ENCODE results near the gene GLI2.
A peak's percentile ranks its signal among the peaks of the same experiment; 100 is the strongest.

GLI2 gene

DNA sequence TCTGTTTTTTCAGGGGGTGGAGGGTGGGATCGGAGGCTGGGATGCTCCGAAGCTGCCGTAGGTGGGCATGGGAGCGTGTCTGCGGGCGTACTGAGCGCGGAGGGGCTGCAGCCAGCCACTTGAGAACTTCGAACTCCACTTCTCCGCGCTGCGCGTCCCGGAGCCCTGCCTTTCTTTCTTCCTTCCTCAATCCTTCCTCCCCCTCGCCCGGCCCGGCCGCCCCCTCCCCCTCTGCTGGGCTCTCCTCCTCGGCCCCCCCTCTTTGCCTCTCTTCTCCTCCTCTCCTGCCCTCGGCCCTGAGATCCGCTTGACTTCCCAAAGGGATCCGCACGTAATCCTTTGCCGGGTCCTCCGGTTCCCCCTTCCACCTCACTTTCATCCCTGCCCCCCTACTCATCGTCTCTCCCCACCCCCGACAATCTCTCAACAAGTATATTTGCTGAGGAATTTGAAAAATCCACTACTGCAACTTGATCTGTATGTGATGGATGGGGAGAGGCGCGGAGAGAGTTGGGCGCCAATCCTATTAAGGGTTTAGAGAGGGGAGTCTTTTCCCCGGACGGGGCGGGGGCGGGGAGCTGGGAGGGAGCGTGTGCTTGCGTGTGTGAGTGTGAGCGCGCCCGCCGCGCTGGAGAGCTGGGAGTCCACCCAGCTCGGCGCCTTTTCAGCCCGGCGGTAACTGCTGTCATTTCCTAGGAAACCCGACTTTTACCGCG is 1.1 kb downstream of the GLI2 start:
- Histone ChIP-seq H3K27me3 (peaks cover 94% of the 10 kb centered on the region), H3K4me3 (peak overlapping the region; percentile 66), H3K4me1 (peaks cover 16% of the 10 kb centered on the region), H3K36me3 (no peaks in the 10 kb centered on the region), H3K4me2 (peak overlapping the region; percentile 95), H3K9ac (no peak overlapping the region), H3K9me3 (no peaks in the 10 kb centered on the region), H4K20me1 (peaks cover 58% of the 10 kb centered on the region), H3K27ac (no peak overlapping the region)
- TF ChIP-seq Cebpa-rat (IDR thresholded peaks at IDR 0.05), result no peak

DNA sequence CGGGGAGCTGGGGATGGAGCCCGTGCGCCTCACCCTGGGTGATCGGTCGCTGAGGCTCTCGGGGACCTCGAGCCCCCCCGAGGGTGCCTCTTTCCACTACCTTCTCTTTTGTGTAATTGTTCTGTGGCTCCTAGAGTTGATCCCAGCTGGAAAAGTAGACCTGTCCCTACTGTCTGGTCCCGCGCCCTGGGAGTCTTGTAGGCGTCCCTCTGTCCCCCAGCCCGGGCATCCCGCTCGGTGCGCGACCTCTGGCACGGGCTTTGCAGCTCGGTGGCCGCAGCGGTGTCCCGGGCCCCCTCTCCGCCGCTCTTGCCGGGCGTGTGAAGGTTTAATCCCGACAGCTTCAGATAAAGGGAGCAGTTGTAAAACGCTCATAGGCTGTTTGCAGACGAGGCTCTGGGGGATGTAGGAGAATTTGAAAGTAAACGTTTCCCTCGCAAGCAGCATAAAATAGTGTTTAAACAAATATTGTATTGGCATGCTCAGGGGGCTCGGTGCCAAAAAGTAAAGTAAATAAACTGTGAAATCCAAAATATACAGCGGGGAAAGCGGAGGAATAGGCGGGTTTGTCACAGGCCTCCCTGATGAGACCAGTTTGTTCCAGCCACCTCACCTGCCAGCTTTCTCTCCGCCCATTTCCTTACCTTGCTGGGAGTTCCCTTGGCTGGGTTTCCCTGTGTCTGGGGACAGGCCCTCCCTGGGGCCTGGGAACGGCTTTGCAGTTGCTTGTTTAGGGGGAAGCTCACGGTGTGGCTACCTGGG is 1.9 kb downstream of the GLI2 start:
- TF ChIP-seq Cebpa-rat (IDR thresholded peaks at IDR 0.05), result no peak
- Histone ChIP-seq H3K4me3 (peak overlapping the region; percentile 66; the same call in 1 of the 2 replicates), H3K9me3 (no peaks in the 10 kb centered on the region), H3K27me3 (peaks cover 99% of the 10 kb centered on the region), H3K4me1 (peaks cover 16% of the 10 kb centered on the region), H4K20me1 (peaks cover 58% of the 10 kb centered on the region), H3K36me3 (no peaks in the 10 kb centered on the region), H3K27ac (no peak overlapping the region), H3K4me2 (peak overlapping the region; percentile 95), H3K9ac (no peak overlapping the region)

GRCh38 chr2:120738117-120738516 is 2.4 kb downstream of the GLI2 start:
- TF ChIP-seq Cebpa-rat (IDR thresholded peaks at IDR 0.05), result no peak
- Histone ChIP-seq H3K36me3 (no peaks in the 10 kb centered on the region), H4K20me1 (peaks cover 58% of the 10 kb centered on the region), H3K9me3 (no peaks in the 10 kb centered on the region), H3K27me3 (peaks cover 93% of the 10 kb centered on the region), H3K4me1 (peaks cover 16% of the 10 kb centered on the region), H3K4me2 (no peak overlapping the region), H3K4me3 (no peak overlapping the region), H3K9ac (no peak overlapping the region), H3K27ac (no peak overlapping the region)

GRCh38 chr2:120738786-120739437 is 3.2 kb downstream of the GLI2 start:
- H3K4me2 ChIP-seq, result no peak overlapping the region
- no peak overlapping the region for H3K9ac ChIP-seq
- peaks cover 85% of the 10 kb centered on the region for H3K27me3 ChIP-seq
- H3K36me3 ChIP-seq, result no peaks in the 10 kb centered on the region
- H4K20me1 ChIP-seq, result peaks cover 58% of the 10 kb centered on the region
- no peak overlapping the region for H3K27ac ChIP-seq
- H3K4me1 ChIP-seq, result peaks cover 16% of the 10 kb centered on the region
- TF ChIP-seq Cebpa-rat (IDR thresholded peaks at IDR 0.05), result no peak
- H3K4me3 ChIP-seq, result no peak overlapping the region
- H3K9me3 ChIP-seq, result no peaks in the 10 kb centered on the region

GRCh38 chr2:120739438-120740090 is 3.9 kb downstream of the GLI2 start:
- Histone ChIP-seq H3K4me2 (no peak overlapping the region), H3K27me3 (peaks cover 78% of the 10 kb centered on the region), H3K36me3 (no peaks in the 10 kb centered on the region), H3K4me3 (no peak overlapping the region), H4K20me1 (peaks cover 56% of the 10 kb centered on the region), H3K9ac (no peak overlapping the region), H3K4me1 (peaks cover 16% of the 10 kb centered on the region), H3K9me3 (no peaks in the 10 kb centered on the region), H3K27ac (no peak overlapping the region)
- TF ChIP-seq Cebpa-rat (IDR thresholded peaks at IDR 0.05), result no peak

DNA sequence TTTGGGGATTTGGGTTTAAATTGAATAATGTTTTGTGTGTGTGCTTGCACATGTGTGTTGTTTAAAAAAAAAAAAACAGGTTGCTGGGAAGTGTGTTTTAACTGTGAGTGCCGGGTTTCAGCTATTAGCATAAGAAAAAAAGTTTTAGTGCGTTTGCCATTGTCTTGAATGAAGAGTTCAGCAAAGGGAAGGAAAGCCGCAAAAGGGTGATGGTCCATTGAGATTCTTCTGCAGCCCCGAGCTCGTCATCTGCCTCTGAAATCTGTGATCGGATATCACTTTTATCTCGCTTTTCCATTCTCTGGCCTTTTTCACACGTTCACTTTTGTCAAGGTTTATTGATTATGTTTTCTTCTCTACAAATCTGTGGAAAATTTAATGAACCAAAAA is 4.7 kb downstream of the GLI2 start:
- H3K27me3 ChIP-seq, result peaks cover 70% of the 10 kb centered on the region
- TF ChIP-seq Cebpa-rat (IDR thresholded peaks at IDR 0.05), result no peak
- H3K9me3 ChIP-seq, result no peaks in the 10 kb centered on the region
- peaks cover 16% of the 10 kb centered on the region for H3K4me1 ChIP-seq
- no peaks in the 10 kb centered on the region for H3K36me3 ChIP-seq
- no peak overlapping the region for H3K4me3 ChIP-seq
- H4K20me1 ChIP-seq, result peaks cover 48% of the 10 kb centered on the region
- H3K4me2 ChIP-seq, result no peak overlapping the region
- no peak overlapping the region for H3K27ac ChIP-seq
- no peak overlapping the region for H3K9ac ChIP-seq

- H3K9me3 ChIP-seq, result no peaks in the 10 kb centered on the region
- H3K4me3 ChIP-seq, result no peak overlapping the region
Observed at GRCh38 chr2:120740765-120741524, 5.3 kb downstream of the GLI2 start.

DNA sequence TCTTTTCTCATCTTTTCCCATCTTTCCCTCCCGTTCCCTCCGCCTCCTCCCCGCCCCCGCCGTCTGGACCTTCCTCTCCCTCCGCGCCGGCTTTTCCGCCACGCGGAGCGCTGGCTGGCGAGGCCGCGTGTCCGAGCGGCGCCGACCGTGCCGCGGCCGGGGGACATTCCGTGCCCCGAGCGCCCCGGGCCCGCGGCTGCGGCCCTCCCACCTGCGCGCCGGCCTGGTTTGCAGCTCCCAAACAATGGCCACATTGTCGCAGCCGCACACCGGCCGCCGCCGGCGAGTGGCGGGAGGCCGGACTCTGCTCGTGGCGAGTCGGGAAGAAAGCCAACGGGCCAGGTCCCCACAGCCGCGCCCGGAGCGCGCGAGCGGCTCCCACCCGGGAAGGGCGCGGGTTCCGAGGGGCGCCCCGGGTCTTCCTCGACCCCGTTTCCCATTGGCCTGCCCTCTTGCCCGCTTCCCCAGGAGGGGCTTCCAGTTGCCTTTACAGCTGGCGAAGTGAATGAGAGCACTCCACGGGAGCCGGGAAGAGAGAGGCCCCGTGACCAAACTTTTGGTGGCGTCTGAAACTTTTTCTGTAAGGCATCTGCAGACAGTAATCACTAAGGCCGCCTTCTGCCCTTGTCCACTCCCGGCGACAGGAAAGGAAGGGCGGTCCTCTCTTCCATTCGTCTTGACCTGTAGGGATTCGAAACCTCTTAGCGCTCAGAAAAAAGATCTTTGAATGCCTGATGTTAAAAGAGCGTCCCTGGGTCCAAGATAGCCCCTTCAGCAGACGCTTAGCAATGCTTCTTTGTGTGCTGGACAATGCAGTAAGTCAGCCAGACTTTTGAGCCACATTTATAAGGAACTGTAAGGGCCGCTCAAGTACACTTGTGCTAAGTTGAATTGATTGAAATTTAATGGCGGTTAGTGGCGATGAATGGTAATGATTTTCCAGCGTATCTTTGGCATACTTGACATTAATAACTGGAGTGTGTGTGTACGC is 6.2 kb downstream of the GLI2 start:
- Histone ChIP-seq H3K9me3 (no peaks in the 10 kb centered on the region), H3K9ac (no peak overlapping the region), H3K4me3 (no peak overlapping the region), H3K27me3 (peaks cover 55% of the 10 kb centered on the region), H3K36me3 (no peaks in the 10 kb centered on the region), H4K20me1 (peaks cover 37% of the 10 kb centered on the region), H3K27ac (no peak overlapping the region), H3K4me2 (no peak overlapping the region), H3K4me1 (peaks cover 6% of the 10 kb centered on the region)
- TF ChIP-seq Cebpa-rat (IDR thresholded peaks at IDR 0.05), result no peak

More at GRCh38 chr2:120740765-120741524, 5.3 kb downstream of the GLI2 start:
- H3K4me1 ChIP-seq, result peaks cover 15% of the 10 kb centered on the region
- no peak overlapping the region for H3K27ac ChIP-seq
- TF ChIP-seq Cebpa-rat (IDR thresholded peaks at IDR 0.05), result no peak
- H3K9ac ChIP-seq, result no peak overlapping the region
- H4K20me1 ChIP-seq, result peaks cover 46% of the 10 kb centered on the region
- H3K36me3 ChIP-seq, result no peaks in the 10 kb centered on the region
- H3K27me3 ChIP-seq, result peaks cover 65% of the 10 kb centered on the region
- no peak overlapping the region for H3K4me2 ChIP-seq
